ENCODE measurements around the gene FAM149B1. TPM values are rescaled to one million over a fixed set of nuclear protein-coding genes. Genes with fewer than 3 reads are reported as not detected.

The FAM149B1 gene
- total RNA-seq, 1 donor from 2014 or later, result 16.0 TPM

GRCh38 chr10:73262880-73263555 lies 95.1 kb downstream of the FAM149B1 start:
- H3K36me3 Mint-ChIP-seq (ENCODE audit: low read depth), result no peaks in the 10 kb centered on the region
- H3K27ac Mint-ChIP-seq, result no peak overlapping the region
- H3K27me3 Mint-ChIP-seq, result no peaks in the 10 kb centered on the region
- no peaks in the 10 kb centered on the region for H3K4me1 Mint-ChIP-seq
- ChIA-PET POLR2A (interaction anchor here (1.3 kb wide), 1 partner anchor 11 kb away, joined by 3 read pairs; the partner anchor contains the start of gene MRPS16), CTCF (interaction anchor here (1.4 to 2.3 kb wide), 2 partner anchors 8 to 381 kb away, joined by 4 to 13 read pairs; no protein-coding TSS in a partner anchor)
- peaks cover 9% of the 10 kb centered on the region for H3K9me3 Mint-ChIP-seq
- DNase-seq (no peak), ATAC-seq (ENCODE audit: low read depth) (no peak)
- TF ChIP-seq CTCF (IDR thresholded peaks at IDR 0.05), result no peak
- intact Hi-C loops (cut with micrococcal nuclease), result no loop called here
- no peak overlapping the region for H3K4me3 Mint-ChIP-seq

GRCh38 chr10:73263693-73264347 lies 95.9 kb downstream of the FAM149B1 start:
- ATAC-seq (ENCODE audit: low read depth) (no peak), DNase-seq (no peak)
- no peaks in the 10 kb centered on the region for H3K27me3 Mint-ChIP-seq
- no peak overlapping the region for H3K4me3 Mint-ChIP-seq
- ChIA-PET CTCF (interaction anchor here (0.7 to 2.3 kb wide), 4 partner anchors 8 to 384 kb away, joined by 4 to 13 read pairs (median 4); partner anchors contain the start of gene MRPS16), POLR2A (interaction anchor here (0.6 to 1.3 kb wide), 2 partner anchors 12 to 148 kb away, joined by 3 read pairs; partner anchors contain the start of gene MRPS16)
- H3K4me1 Mint-ChIP-seq, result no peaks in the 10 kb centered on the region
- no peak for TF ChIP-seq CTCF (IDR thresholded peaks at IDR 0.05)
- H3K9me3 Mint-ChIP-seq, result peaks cover 5% of the 10 kb centered on the region
- H3K36me3 Mint-ChIP-seq (ENCODE audit: low read depth), result no peaks in the 10 kb centered on the region
- intact Hi-C loops (cut with micrococcal nuclease), result loop anchor here (1.0 kb wide), 1 partner anchor 380 kb away; no protein-coding TSS in a partner anchor
- H3K27ac Mint-ChIP-seq, result no peak overlapping the region

DNA sequence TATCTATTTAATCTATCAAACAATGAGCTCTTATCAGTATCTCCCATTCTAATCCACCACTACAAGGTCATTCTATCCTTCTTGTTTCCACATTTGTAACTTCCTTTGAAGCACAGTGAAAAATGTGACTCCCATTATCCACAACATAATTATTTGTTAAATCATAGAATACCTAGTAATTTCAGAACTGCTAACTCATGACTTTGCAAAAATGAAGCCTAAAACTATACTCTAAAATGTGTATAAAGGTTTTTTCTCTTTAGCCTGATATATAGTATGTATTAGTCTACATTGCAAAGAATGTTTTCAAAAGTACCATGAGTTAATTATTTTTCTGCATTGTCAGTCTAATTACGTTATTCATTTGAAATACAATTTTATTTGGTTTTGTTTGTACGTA lies 96.5 kb downstream of the FAM149B1 start:
- DNase-seq, result no peak
- no peak for TF ChIP-seq CTCF (IDR thresholded peaks at IDR 0.05)
- ChIA-PET CTCF (interaction anchor here (0.7 to 2.3 kb wide), 4 partner anchors 9 to 383 kb away, joined by 4 to 13 read pairs (median 4); partner anchors contain the start of gene MRPS16), POLR2A (interaction anchor here (0.6 to 1.3 kb wide), 2 partner anchors 12 to 148 kb away, joined by 3 read pairs; partner anchors contain the start of gene MRPS16)
- Mint-ChIP-seq H3K4me1 (no peaks in the 10 kb centered on the region), H3K27ac (no peak overlapping the region), H3K27me3 (no peaks in the 10 kb centered on the region), H3K4me3 (no peak overlapping the region), H3K9me3 (no peaks in the 10 kb centered on the region), H3K36me3 (ENCODE audit: low read depth) (no peaks in the 10 kb centered on the region)
- ATAC-seq (ENCODE audit: low read depth), result no peak
- intact Hi-C loops (cut with micrococcal nuclease), result loop anchor here (1.0 kb wide), 1 partner anchor 380 kb away; no protein-coding TSS in a partner anchor

DNA sequence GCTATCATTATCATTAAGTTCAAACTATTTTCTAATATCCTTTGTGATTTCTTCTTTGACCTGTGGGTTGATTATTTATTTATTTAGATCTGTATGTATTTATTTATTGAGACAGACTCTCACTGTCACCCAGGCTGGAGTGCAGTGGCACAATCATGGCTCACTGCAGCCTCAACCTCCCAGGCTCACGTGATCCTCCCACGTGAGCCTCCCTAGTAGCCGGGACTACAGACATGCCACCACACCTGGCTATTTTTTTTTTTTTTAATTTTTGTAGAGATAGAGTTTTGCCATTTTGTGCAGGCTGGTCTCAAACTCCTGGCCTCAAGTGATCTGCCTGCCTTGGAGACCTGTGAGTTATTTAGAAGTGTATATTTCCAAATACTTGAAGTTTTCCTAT lies 113.2 kb downstream of the FAM149B1 start:
- no peaks in the 10 kb centered on the region for H3K27me3 Mint-ChIP-seq
- no peak overlapping the region for H3K27ac Mint-ChIP-seq
- DNase-seq (no peak), ATAC-seq (ENCODE audit: low read depth) (no peak)
- ChIA-PET CTCF (no interaction called here), POLR2A (no interaction called here)
- no peak for TF ChIP-seq CTCF (IDR thresholded peaks at IDR 0.05)
- H3K36me3 Mint-ChIP-seq (ENCODE audit: low read depth), result no peaks in the 10 kb centered on the region
- H3K4me1 Mint-ChIP-seq, result no peaks in the 10 kb centered on the region
- intact Hi-C loops (cut with micrococcal nuclease), result no loop called here
- H3K9me3 Mint-ChIP-seq, result no peaks in the 10 kb centered on the region
- H3K4me3 Mint-ChIP-seq, result no peak overlapping the region

GRCh38 chr10:73287441-73287840 lies 119.5 kb downstream of the FAM149B1 start:
- Mint-ChIP-seq H3K4me1 (no peaks in the 10 kb centered on the region), H3K27me3 (no peaks in the 10 kb centered on the region), H3K36me3 (ENCODE audit: low read depth) (peaks cover 3% of the 10 kb centered on the region), H3K27ac (no peak overlapping the region), H3K4me3 (no peak overlapping the region), H3K9me3 (peaks cover 9% of the 10 kb centered on the region)
- no peak for ATAC-seq (ENCODE audit: low read depth)
- ChIA-PET CTCF (no interaction called here), POLR2A (no interaction called here)
- no peak for DNase-seq
- intact Hi-C loops (cut with micrococcal nuclease), result no loop called here
- TF ChIP-seq CTCF (IDR thresholded peaks at IDR 0.05), result no peak
